ENCODE results near the gene SH2D5.

SH2D5 gene

GRCh38 chr1:20696397-20697333 is 35.8 kb downstream of the SH2D5 start:
- no peaks in the 10 kb centered on the region for H3K79me2 ChIP-seq
- H3K4me1 ChIP-seq = no peaks in the 10 kb centered on the region
- peak; percentile 58 for TF ChIP-seq CTCF (IDR thresholded peaks at IDR 0.05)
- no peaks in the 10 kb centered on the region for H3K36me3 ChIP-seq (ENCODE audit: control insufficient read depth, insufficient read depth, low read length)
- H2AFZ ChIP-seq = peak overlapping the region; percentile 98
- peak overlapping the region; percentile 58 for H3K4me3 ChIP-seq (ENCODE audit: low read depth, low read length)
- H3K27me3 ChIP-seq (ENCODE audit: control insufficient read depth, insufficient read depth, low read length) = no peaks in the 10 kb centered on the region
- peak overlapping the region; percentile 61 for H3K27ac ChIP-seq
- no peak overlapping the region for H3K9ac ChIP-seq
- peak overlapping the region; percentile 69 for H3K4me2 ChIP-seq (ENCODE audit: low read length)
- H3K9me3 ChIP-seq (ENCODE audit: control insufficient read depth, low read length) = no peaks in the 10 kb centered on the region

- Histone ChIP-seq H2AFZ (no peak overlapping the region), H3K4me2 (ENCODE audit: low read length) (no peak overlapping the region), H3K9me3 (ENCODE audit: control insufficient read depth, low read length) (no peaks in the 10 kb centered on the region), H3K36me3 (ENCODE audit: control insufficient read depth, insufficient read depth, low read length) (no peaks in the 10 kb centered on the region), H3K4me1 (no peaks in the 10 kb centered on the region), H3K27ac (no peak overlapping the region), H3K79me2 (no peaks in the 10 kb centered on the region), H3K9ac (no peak overlapping the region), H3K27me3 (ENCODE audit: control insufficient read depth, insufficient read depth, low read length) (no peaks in the 10 kb centered on the region), H3K4me3 (ENCODE audit: low read depth, low read length) (no peak overlapping the region)
- no peak for TF ChIP-seq CTCF (IDR thresholded peaks at IDR 0.05)
Observed at GRCh38 chr1:20695515-20695914, 37.0 kb downstream of the SH2D5 start.

- Histone ChIP-seq H3K4me1 (no peaks in the 10 kb centered on the region), H3K79me2 (no peaks in the 10 kb centered on the region), H3K27ac (no peak overlapping the region), H3K36me3 (ENCODE audit: control insufficient read depth, insufficient read depth, low read length) (no peaks in the 10 kb centered on the region), H3K9ac (no peak overlapping the region), H3K4me3 (ENCODE audit: low read depth, low read length) (no peak overlapping the region), H2AFZ (no peak overlapping the region), H3K27me3 (ENCODE audit: control insufficient read depth, insufficient read depth, low read length) (no peaks in the 10 kb centered on the region), H3K9me3 (ENCODE audit: control insufficient read depth, low read length) (no peaks in the 10 kb centered on the region), H3K4me2 (ENCODE audit: low read length) (no peak overlapping the region)
- TF ChIP-seq CTCF (IDR thresholded peaks at IDR 0.05) = no peak
Observed at GRCh38 chr1:20693623-20694022, 38.9 kb downstream of the SH2D5 start.

- Histone ChIP-seq H3K4me3 (ENCODE audit: low read depth, low read length) (no peak overlapping the region), H3K27ac (no peak overlapping the region), H3K4me1 (no peaks in the 10 kb centered on the region), H2AFZ (no peak overlapping the region), H3K27me3 (ENCODE audit: control insufficient read depth, insufficient read depth, low read length) (no peaks in the 10 kb centered on the region), H3K4me2 (ENCODE audit: low read length) (no peak overlapping the region), H3K9ac (no peak overlapping the region), H3K79me2 (no peaks in the 10 kb centered on the region), H3K9me3 (ENCODE audit: control insufficient read depth, low read length) (no peaks in the 10 kb centered on the region), H3K36me3 (ENCODE audit: control insufficient read depth, insufficient read depth, low read length) (no peaks in the 10 kb centered on the region)
- no peak for TF ChIP-seq CTCF (IDR thresholded peaks at IDR 0.05)
Observed at GRCh38 chr1:20691872-20692271, 40.6 kb downstream of the SH2D5 start.

GRCh38 chr1:20689645-20690056 is 42.9 kb downstream of the SH2D5 start:
- H3K27me3 ChIP-seq (ENCODE audit: control insufficient read depth, insufficient read depth, low read length) = no peaks in the 10 kb centered on the region
- H3K36me3 ChIP-seq (ENCODE audit: control insufficient read depth, insufficient read depth, low read length) = no peaks in the 10 kb centered on the region
- no peak overlapping the region for H3K4me2 ChIP-seq (ENCODE audit: low read length)
- H3K9me3 ChIP-seq (ENCODE audit: control insufficient read depth, low read length) = no peaks in the 10 kb centered on the region
- H3K9ac ChIP-seq = no peak overlapping the region
- H2AFZ ChIP-seq = no peak overlapping the region
- no peak overlapping the region for H3K27ac ChIP-seq
- H3K79me2 ChIP-seq = no peaks in the 10 kb centered on the region
- no peaks in the 10 kb centered on the region for H3K4me1 ChIP-seq
- no peak overlapping the region for H3K4me3 ChIP-seq (ENCODE audit: low read depth, low read length)
- no peak for TF ChIP-seq CTCF (IDR thresholded peaks at IDR 0.05)

All from parathyroid adenoma (tissue), 2 donors.